Measurements from ENCODE around the gene ZNF385A. TPM values are rescaled to one million over a fixed set of nuclear protein-coding genes. Genes with fewer than 3 reads are reported as not detected.

Gene ZNF385A
- polyA plus RNA-seq, 1 experiment, result 0.96 TPM

DNA sequence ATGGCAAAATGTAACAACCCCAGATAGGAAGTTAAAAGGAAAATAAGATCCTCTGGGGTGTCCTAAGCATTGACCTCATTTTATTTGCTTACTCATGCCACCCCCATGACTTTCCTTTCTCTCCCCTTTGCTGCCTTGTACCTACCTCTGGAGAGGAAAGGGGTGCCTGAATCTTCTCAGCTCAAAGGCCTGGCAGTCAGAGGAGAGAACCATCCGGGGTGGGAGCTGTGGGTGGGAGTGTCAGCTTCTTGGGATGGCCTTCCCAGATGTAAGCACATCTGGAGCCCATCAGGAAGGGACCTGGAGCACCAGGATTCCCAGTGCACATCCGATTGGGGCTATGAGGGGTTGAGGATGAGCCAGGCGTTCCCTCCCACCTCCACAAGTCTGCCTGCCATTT is 39.7 kb upstream of the ZNF385A start:
- no peak for DNase-seq (ENCODE audit: low read depth)
- no peak for TF ChIP-seq CTCF (IDR thresholded peaks at IDR 0.05; ENCODE audit: insufficient read depth, low read depth, low read length)
- H3K27me3 ChIP-seq (ENCODE audit: control insufficient read depth, insufficient read depth, low read length), result no peaks in the 10 kb centered on the region
- no peak overlapping the region for H3K4me3 ChIP-seq (ENCODE audit: low read depth, low read length)
- H3K36me3 ChIP-seq (ENCODE audit: control insufficient read depth, insufficient read depth, low read length), result no peaks in the 10 kb centered on the region
- ChIA-PET POLR2A (no interaction called here), CTCF (interaction anchor here (0.5 to 32.5 kb wide), 5 partner anchors 12 to 89 kb away, joined by 3 to 643 read pairs (median 6); no protein-coding TSS in a partner anchor)

DNA sequence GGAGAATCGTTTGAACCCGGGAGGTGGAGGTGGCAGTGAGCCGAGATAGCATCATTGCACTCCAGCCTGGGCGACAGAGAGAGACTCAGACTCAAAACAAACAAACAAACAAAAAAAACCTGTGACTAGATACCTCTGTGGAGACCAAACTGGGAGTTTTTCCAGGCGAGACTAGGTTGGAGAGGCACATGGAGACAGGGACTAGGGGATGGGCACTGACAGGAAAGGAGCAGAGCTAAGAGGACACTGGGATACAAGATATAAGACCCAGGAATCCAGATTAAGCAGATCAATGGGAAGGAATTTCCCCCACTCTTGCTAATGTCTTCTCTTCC is 39.2 kb upstream of the ZNF385A start:
- Histone ChIP-seq H3K27me3 (ENCODE audit: control insufficient read depth, insufficient read depth, low read length) (no peaks in the 10 kb centered on the region), H3K36me3 (ENCODE audit: control insufficient read depth, insufficient read depth, low read length) (no peaks in the 10 kb centered on the region), H3K4me3 (ENCODE audit: low read depth, low read length) (no peak overlapping the region)
- DNase-seq (ENCODE audit: low read depth), result no peak
- CTCF ChIA-PET, result interaction anchor here (1.6 to 32.5 kb wide), 3 partner anchors 11 to 23 kb away, joined by 4 to 643 read pairs (median 6); no protein-coding TSS in a partner anchor
- no peak for TF ChIP-seq CTCF (IDR thresholded peaks at IDR 0.05; ENCODE audit: insufficient read depth, low read depth, low read length)
- POLR2A ChIA-PET, result no interaction called here

- ChIA-PET POLR2A (no interaction called here), CTCF (interaction anchor here (1.2 to 11.8 kb wide), 2 partner anchors 17 to 19 kb away, joined by 3 to 209 read pairs; no protein-coding TSS in a partner anchor)
- no peak for DNase-seq (ENCODE audit: low read depth)
- no peak overlapping the region for H3K4me3 ChIP-seq (ENCODE audit: low read depth, low read length)
- H3K27me3 ChIP-seq (ENCODE audit: control insufficient read depth, insufficient read depth, low read length), result no peaks in the 10 kb centered on the region
- no peaks in the 10 kb centered on the region for H3K36me3 ChIP-seq (ENCODE audit: control insufficient read depth, insufficient read depth, low read length)
- no peak for TF ChIP-seq CTCF (IDR thresholded peaks at IDR 0.05; ENCODE audit: insufficient read depth, low read depth, low read length)
These were observed 37.3 kb upstream of the ZNF385A start for GRCh38 chr12:54421879-54422250.

DNA sequence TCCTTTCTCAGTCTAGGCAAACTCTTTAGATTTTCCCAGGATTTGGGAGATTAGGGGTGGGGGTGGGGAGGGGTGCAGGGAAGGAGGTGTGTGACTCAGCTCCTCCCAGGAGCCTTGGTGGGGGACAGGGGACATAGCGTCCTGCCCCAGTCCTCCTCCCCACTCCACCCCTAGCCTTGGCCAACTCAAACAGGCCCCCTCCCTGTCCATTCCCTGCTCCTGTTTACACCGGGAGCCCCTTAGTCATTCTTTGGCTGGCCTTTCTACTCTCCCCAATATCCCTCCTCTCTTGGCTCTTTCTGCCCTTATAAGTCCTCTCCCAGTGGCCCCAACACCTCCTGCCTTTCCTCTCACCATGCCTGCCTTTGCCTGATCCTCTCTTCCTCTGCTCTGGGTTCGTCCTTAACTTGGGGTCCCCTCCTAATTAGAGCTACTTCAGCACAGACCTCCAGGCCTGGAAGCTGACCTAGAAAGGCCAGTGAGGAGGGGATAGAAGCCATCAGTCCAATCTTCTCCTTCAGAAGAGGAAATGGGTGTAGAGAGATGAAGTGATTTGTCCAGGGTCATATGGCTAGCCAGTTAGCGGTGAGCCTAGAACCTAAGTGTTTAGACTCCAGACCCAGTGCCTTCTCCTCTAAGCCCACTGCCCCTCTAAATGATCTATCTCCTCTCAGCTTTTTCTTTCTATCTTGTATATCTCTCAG is 36.8 kb upstream of the ZNF385A start:
- no peak overlapping the region for H3K4me3 ChIP-seq (ENCODE audit: low read depth, low read length)
- no peak for TF ChIP-seq CTCF (IDR thresholded peaks at IDR 0.05; ENCODE audit: insufficient read depth, low read depth, low read length)
- CTCF ChIA-PET, result interaction anchor here (1.0 to 11.8 kb wide), 4 partner anchors 13 to 51 kb away, joined by 3 to 209 read pairs (median 4); no protein-coding TSS in a partner anchor
- POLR2A ChIA-PET, result no interaction called here
- H3K36me3 ChIP-seq (ENCODE audit: control insufficient read depth, insufficient read depth, low read length), result no peaks in the 10 kb centered on the region
- no peaks in the 10 kb centered on the region for H3K27me3 ChIP-seq (ENCODE audit: control insufficient read depth, insufficient read depth, low read length)
- no peak for DNase-seq (ENCODE audit: low read depth)

GRCh38 chr12:54420766-54421144 is 36.2 kb upstream of the ZNF385A start:
- DNase-seq (ENCODE audit: low read depth), result no peak
- H3K4me3 ChIP-seq (ENCODE audit: low read depth, low read length), result no peak overlapping the region

More at GRCh38 chr12:54420766-54421144, 36.2 kb upstream of the ZNF385A start:
- Histone ChIP-seq H3K36me3 (ENCODE audit: control insufficient read depth, insufficient read depth, low read length) (no peaks in the 10 kb centered on the region), H3K27me3 (ENCODE audit: control insufficient read depth, insufficient read depth, low read length) (no peaks in the 10 kb centered on the region)
- POLR2A ChIA-PET, result no interaction called here
- CTCF ChIA-PET, result interaction anchor here (1.0 to 11.8 kb wide), 6 partner anchors 10 to 50 kb away, joined by 3 to 209 read pairs (median 4); no protein-coding TSS in a partner anchor
- TF ChIP-seq CTCF (IDR thresholded peaks at IDR 0.05; ENCODE audit: insufficient read depth, low read depth, low read length), result no peak
